HG03025 (cell line): ENCODE measurements around the gene FAM20A.
A peak's percentile ranks its signal among the peaks of the same experiment; 100 is the strongest.
"Not testable (repeated sequence)": the region's sequence is repeated elsewhere in the genome, so short reads cannot be mapped to it uniquely, and the experiment has no call there.

Source experiments
- ATAC-seq: cut with Tn5 transposase; IDR thresholded peaks from one replicate; pipeline ENCODE4 v1.9.1; 2021; ENCODE audit warnings: mild to moderate bottlenecking, moderate library complexity; ENCODE audit not compliant: unreplicated experiment, low FRiP score

FAM20A gene

DNA sequence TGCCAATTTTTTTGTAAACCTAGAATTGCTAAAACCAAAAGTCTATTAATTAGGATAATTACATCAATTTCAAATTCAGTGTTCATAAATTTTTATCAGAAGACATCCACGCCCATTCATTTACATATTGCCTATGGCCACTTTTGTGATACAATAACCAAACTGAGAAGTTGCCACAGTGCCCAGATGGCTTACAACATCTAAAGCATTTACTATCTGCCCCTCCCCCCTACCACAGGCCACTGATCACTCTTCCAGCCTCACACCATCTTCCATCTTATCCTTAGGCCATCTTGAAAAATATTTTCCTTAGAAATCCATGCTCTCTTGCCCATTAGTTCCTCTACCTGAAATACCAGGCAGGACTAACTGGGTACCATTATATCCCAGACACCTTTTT is 95.2 kb downstream of the FAM20A start:
- no peak for ATAC-seq

DNA sequence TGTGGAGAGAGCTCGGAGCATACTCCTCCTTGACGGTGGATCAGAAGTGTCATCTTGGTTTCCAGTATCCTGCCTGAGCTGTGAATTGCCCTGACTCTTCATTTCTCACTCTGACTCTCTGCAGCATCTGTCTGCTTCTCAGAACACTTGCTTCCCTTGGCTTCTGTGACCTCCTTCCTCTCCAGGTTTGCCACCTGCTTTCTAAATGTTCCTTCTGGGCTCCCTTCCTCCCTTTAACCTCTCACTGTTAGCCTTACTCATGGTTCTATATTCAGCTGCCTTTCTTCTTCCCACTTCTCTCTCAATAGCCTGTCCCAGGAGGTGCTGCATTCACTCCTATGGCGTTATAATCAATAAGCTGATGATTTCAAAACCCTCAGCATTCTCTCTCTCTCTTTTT is 100.1 kb downstream of the FAM20A start:
- ATAC-seq, result no peak

DNA sequence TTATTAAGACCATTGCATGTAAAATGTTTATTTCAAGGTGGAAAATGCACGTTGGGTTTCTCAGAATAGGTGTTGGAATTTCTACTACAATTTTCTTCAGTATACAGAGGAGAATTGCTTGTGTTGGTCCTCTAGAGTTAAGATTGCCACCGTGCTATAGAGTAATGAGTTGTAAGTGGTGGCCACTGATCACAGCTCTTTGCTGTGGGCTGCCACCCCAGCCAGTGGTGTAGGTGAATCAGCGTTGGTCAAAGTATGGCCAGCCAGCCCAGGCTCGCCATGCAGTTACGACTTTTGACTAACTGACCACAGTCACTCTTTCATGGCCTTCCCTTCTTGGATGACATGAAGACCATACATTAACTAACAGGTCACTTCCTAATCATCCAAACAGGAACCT is 101.6 kb downstream of the FAM20A start:
- no peak for ATAC-seq

DNA sequence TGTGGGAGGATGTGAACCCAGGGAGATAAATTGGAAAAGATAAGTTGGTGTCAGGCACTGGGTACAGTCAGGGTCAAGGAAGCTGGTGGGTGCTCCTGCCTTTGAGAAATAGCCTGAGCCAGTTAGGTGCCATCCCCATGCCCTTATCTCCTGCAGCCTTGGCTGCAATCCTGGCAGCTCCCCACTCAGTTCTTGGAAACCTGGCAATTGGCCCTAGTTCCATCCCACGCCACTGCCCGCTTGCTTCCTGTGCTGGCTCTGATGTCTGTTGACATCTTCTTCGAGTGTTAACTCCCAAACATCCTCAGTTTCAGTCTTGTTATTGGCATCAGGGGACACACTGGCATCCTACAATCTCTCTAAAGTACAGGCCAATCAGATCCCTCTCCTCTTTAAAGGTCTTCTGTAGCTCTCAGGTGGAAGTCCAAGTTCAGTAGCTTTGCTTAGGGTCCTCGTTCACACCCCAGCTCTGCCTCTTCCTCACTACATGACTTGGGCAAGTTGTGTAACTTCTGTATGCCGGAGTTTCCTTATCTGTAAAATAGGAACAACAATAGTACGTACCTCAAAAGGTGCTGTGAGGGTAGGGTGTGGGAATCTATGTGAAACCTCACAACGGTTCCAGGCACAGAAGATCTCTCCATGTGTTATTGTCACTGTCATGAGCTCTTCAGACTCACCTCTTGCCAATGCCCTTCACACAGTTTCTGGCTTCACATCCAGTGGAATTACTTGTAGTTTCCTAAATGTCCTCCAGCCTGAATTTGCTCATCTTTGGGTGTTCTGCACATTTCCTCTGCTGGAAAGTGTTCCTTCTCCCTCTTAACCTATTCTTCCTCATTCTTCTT is 102.5 kb downstream of the FAM20A start:
- peak; percentile 30 for ATAC-seq

DNA sequence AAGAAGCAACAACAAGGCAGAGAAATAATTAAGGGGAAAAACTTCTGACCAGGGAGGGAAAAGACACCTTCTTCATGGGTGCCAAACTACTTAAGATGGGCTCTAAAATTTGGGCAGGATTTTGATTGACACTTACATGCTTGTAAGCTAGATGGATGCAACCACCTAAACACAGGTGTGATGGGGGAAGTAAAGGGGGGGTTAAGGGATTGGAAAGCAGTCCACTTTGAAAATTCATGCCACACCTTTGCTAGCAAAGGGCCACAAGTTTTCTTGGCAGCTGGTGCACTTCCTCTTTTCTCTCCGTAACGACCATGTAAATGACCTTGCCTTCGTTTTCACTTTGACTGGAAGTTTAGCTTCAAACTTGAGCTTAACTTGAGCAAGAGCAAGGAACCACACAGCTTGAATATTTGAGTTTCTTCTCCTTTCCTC is 103.3 kb downstream of the FAM20A start:
- ATAC-seq, result peak; percentile 96

DNA sequence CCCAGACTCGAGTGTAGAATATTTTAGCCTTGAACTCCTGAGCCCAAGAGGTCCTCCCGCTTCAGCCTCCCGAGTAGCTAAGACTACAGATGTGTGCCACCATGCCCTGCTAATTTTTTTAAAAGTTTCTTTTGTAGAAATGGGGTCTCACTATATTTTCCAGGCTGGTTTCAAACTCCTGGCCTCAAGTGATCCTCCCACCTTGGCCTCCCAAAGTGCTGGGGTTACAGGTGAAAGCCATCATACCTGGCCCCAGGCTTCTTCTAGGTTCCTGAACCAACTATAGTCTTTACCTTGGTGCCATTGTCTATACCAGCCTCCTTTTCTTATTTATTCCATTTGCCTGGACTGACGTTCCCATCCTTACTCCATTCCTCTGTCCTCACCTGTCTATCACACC is 106.1 kb downstream of the FAM20A start:
- ATAC-seq, result no peak

DNA sequence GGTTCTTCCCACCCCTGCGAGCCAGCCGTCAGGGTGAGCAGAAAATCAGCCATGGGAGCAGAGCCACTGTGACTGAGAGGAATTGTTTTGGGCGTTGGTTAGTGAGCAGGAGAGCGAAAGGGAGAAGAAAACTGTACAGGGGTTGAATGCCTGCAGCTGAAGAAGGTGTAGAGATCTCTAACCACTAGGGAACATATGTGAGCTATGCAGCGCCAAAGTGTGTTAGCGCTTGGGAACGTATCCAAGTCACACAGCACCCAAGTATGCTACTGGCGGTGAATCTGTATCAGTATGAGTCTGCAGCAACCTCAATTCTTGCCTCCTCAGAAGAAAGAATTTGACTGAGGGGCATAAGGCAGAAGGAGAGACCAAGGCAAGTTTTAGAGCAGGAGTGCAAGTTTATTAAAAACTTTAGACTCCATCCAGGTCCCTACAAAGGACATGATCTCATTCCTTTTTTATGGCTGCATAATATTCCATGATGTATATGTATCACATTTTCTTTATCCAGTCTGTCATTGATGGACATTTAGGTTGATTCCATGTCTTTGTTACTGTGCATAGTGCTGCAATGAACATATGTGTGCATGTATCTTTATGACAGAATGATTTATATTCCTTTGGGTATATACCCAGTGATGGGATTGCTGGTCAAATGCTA is 108.6 kb downstream of the FAM20A start:
- ATAC-seq, result not testable (repeated sequence)

DNA sequence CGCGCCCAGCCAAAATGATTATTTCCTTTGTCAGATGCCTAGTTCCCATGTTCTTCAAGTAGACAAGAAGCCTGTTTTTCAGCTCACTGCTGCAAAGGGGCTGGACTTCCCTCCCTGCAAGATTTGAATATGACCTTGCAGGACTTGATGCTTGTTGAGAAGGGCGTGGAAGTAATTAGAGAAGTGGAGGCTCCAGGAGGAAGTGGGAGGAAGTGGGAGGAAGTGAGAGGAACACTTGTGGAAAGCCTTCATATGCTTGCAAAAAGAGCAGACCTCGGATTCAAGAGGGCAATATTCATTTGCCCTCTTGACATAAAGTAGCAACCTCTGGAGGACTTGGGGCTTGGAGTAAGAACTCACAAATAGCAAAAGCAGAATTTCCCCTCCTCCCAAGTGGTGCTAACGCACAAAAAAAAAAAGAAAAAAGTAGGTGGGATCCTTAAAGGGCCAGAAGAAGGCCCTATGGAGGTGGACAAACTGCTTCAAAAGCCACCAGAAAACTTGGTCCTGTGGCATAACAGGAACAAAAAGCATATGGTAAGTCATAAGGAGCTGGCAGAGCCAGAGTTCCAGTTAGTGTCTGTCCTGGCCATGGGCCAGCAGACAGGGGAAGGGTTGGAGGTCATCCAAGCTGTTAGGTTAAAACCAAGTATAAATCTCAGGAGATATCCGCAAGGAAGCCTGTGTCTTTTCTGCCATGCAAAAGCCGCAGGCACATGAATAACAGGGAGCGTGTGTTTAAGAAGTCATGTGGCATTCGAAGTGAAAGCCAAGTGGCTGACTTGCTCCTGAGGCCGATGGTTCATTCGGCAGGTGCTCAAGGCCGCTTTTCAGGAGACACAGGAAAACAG is 109.6 kb downstream of the FAM20A start:
- ATAC-seq, result peak; percentile 53

DNA sequence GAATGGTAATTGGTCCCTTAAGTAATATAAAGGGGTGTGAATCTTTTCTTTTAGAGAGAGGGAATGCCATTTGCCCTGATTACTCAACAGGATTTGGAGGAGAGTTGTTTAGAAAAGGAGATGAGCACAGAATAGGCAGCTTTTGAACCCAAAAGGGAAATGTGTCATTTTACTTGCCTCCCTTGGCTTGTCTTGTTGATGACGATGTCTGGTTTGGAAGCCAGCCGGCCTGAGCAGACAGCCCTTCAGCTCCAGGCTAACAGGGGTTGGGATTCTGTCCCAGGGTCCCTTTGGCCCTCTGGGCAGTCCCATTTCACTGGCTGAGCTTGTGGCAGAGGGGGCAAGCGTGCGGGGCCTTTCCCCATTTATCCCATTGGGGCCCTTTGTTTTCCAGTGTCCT is 111.2 kb downstream of the FAM20A start:
- no peak for ATAC-seq
